Caco-2 (cell line): ENCODE results near the gene IGIP. TPM values are rescaled to one million over a fixed set of nuclear protein-coding genes. Genes with fewer than 3 reads are reported as not detected.

Experiments used
- BruUV-seq: library from RNA; stranded (reverse); fragments of 400-500 nt; replicated peaks from 2 replicates; lab custom pipeline; 2021; lab: Mats Ljungman, UMichigan
- CTCF ChIA-PET: fragments of 300-600 bp; sonication (Branson Sonifier 250); formaldehyde crosslinking; loops from one replicate; lab custom pipeline; 2022; ENCODE audit warnings: antibody characterized with exemption; lab: Charles Lee
- POLR2A ChIA-PET: fragments of 300-600 bp; sonication (Branson Sonifier 250); formaldehyde crosslinking; loops from one replicate; lab custom pipeline; 2022; ENCODE audit warnings: antibody characterized with exemption; lab: Charles Lee
- DNase-seq, 2 experiments: peaks; one replicate each; pipeline versions ENCODE4 v3.0.0 to v3.0.0-alpha.2; 2020 to 2022
- H3K27me3 ChIP-seq: replicated peaks from 2 replicates; pipeline ENCODE4 v1.6.0; 2011; ENCODE audit warnings: low read length; ENCODE audit not compliant: control insufficient read depth, insufficient read depth
- H3K36me3 ChIP-seq: 2 replicates; pipeline ENCODE4 v1.5.1; 2011; ENCODE audit warnings: low read length; ENCODE audit not compliant: control insufficient read depth, insufficient read depth
- H3K4me1 ChIP-seq: fragments of 250-450 bp; sonication (Bioruptor Pico); 2 replicates; pipeline ENCODE4 v1.5.1; 2020; ENCODE audit warnings: mild to moderate bottlenecking
- H3K4me3 ChIP-seq: 2 replicates; pipeline ENCODE4 v1.5.1; 2011; ENCODE audit warnings: low read depth, mild to moderate bottlenecking, control low read depth, low read length
- H3K9me3 ChIP-seq: fragments of 250-450 bp; sonication (Bioruptor Pico); 2 replicates; pipeline ENCODE4 v1.5.1; 2020; ENCODE audit warnings: mild to moderate bottlenecking, moderate library complexity
- H3K27ac Mint-ChIP-seq: one replicate; pipeline ENCODE4 v1.8.0; 2022; ENCODE audit warnings: mixed read lengths; ENCODE audit not compliant: unreplicated experiment
- H3K27me3 Mint-ChIP-seq: one replicate; pipeline ENCODE4 v1.8.0; 2022; ENCODE audit warnings: mixed read lengths; ENCODE audit not compliant: insufficient read depth, unreplicated experiment
- H3K36me3 Mint-ChIP-seq: one replicate; pipeline ENCODE4 v1.8.0; 2022; ENCODE audit warnings: mild to moderate bottlenecking, mixed read lengths; ENCODE audit not compliant: insufficient read depth, unreplicated experiment
- H3K4me1 Mint-ChIP-seq: one replicate; pipeline ENCODE4 v1.8.0; 2022; ENCODE audit warnings: low read depth, mixed read lengths; ENCODE audit not compliant: unreplicated experiment
- H3K4me3 Mint-ChIP-seq: one replicate; pipeline ENCODE4 v1.8.0; 2022; ENCODE audit warnings: mild to moderate bottlenecking, moderate library complexity, mixed read lengths; ENCODE audit not compliant: unreplicated experiment
- H3K9me3 Mint-ChIP-seq: one replicate; pipeline ENCODE4 v1.8.0; 2022; ENCODE audit warnings: mixed read lengths; ENCODE audit not compliant: unreplicated experiment
- intact Hi-C: fragments of 100-400 bp; cut with micrococcal nuclease; formaldehyde crosslinking; loops from one replicate; pipeline ENCODE4 v1.10.0; 2022; ENCODE audit not compliant: unreplicated experiment
- total RNA-seq: library from RNA; stranded (reverse); gene quantifications from 2 replicates; pipeline ENCODE4 v1.2.3, GENCODE V29; 2022
- TF ChIP-seq, protein P1 (sequence below), 2 experiments: fragments of 200-600 bp in 1 of 2; IDR thresholded peaks; 1 replicate in 1 of 2; 2 replicates in 1 of 2; pipeline versions ENCODE4 v1.5.1 to v1.8.0; 2011 to 2022; ENCODE audit warnings: antibody characterized with exemption in 1 of 2, control low read depth in 1 of 2, inconsistent platforms in 1 of 2, low read depth in 1 of 2, low read length in 1 of 2, mild to moderate bottlenecking in 1 of 2, moderate library complexity in 1 of 2; ENCODE audit not compliant: insufficient read depth in 1 of 2, severe bottlenecking in 1 of 2, unreplicated experiment in 1 of 2

IGIP gene
- total RNA-seq, 1 experiment from 2014 or later = 3.7 TPM

GRCh38 chr5:140090251-140090650, 35.5 kb upstream of the IGIP start:
- intact Hi-C loops = no loop called here
- TF ChIP-seq, protein P1, sequence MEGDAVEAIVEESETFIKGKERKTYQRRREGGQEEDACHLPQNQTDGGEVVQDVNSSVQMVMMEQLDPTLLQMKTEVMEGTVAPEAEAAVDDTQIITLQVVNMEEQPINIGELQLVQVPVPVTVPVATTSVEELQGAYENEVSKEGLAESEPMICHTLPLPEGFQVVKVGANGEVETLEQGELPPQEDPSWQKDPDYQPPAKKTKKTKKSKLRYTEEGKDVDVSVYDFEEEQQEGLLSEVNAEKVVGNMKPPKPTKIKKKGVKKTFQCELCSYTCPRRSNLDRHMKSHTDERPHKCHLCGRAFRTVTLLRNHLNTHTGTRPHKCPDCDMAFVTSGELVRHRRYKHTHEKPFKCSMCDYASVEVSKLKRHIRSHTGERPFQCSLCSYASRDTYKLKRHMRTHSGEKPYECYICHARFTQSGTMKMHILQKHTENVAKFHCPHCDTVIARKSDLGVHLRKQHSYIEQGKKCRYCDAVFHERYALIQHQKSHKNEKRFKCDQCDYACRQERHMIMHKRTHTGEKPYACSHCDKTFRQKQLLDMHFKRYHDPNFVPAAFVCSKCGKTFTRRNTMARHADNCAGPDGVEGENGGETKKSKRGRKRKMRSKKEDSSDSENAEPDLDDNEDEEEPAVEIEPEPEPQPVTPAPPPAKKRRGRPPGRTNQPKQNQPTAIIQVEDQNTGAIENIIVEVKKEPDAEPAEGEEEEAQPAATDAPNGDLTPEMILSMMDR (IDR thresholded peaks at IDR 0.05; ENCODE audit: insufficient read depth in 1 of 2, low read depth in 1 of 2, low read length in 1 of 2, severe bottlenecking in 1 of 2, unreplicated experiment in 1 of 2) = no peak
- ChIA-PET CTCF (no interaction called here), POLR2A (no interaction called here)
- BruUV-seq = no TSS peak
- DNase-seq = no peak
- Mint-ChIP-seq H3K4me3 (no peak overlapping the region), H3K4me1 (no peaks in the 10 kb centered on the region), H3K36me3 (no peaks in the 10 kb centered on the region), H3K27me3 (peaks cover 5% of the 10 kb centered on the region), H3K27ac (no peak overlapping the region), H3K9me3 (peaks cover 22% of the 10 kb centered on the region)
- Histone ChIP-seq H3K27me3 (0 out of 2 replicates have a peak, but pooled peaks cover 1% of the 10 kb centered on the region), H3K4me1 (0 out of 2 replicates have a peak, but pooled peaks cover 6% of the 10 kb centered on the region), H3K36me3 (no peaks in the 10 kb centered on the region), H3K9me3 (peaks cover 15% of the 10 kb centered on the region), H3K4me3 (no peak overlapping the region)

- intact Hi-C loops = no loop called here
- Histone ChIP-seq H3K36me3 (no peaks in the 10 kb centered on the region), H3K4me1 (no peaks in the 10 kb centered on the region), H3K27me3 (0 out of 2 replicates have a peak, but pooled peaks cover 1% of the 10 kb centered on the region), H3K9me3 (peaks cover 15% of the 10 kb centered on the region), H3K4me3 (no peak overlapping the region)
- Mint-ChIP-seq H3K36me3 (no peaks in the 10 kb centered on the region), H3K4me1 (no peaks in the 10 kb centered on the region), H3K4me3 (no peak overlapping the region), H3K9me3 (peaks cover 22% of the 10 kb centered on the region), H3K27ac (no peak overlapping the region), H3K27me3 (peaks cover 5% of the 10 kb centered on the region)
- POLR2A ChIA-PET = no interaction called here
- TF ChIP-seq, protein P1 (IDR thresholded peaks at IDR 0.05; ENCODE audit: insufficient read depth in 1 of 2, low read depth in 1 of 2, low read length in 1 of 2, severe bottlenecking in 1 of 2, unreplicated experiment in 1 of 2) = no peak
- BruUV-seq = no TSS peak
- no peak for DNase-seq
- CTCF ChIA-PET = no interaction called here
These were observed 32.6 kb upstream of the IGIP start for GRCh38 chr5:140093179-140093578.

DNA sequence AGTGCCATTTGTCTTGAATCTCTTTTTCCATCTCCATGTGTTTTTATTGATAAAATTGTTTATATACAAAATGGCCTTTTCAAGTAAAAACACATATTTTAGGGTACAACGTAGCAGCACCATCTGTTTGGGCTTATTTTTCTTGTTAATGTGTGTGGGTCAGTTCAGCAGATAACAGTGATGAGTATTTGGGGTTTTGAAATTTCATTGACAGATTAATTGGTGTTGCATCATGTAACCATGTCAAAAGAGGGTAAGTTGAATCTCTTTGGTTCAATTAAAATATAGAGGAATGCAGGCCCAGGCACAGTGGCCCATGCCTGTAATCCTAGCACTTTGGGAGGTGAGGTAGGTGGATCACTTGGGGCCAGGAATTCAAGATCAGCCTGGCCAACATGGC, 31.9 kb upstream of the IGIP start:
- POLR2A ChIA-PET = no interaction called here
- Mint-ChIP-seq H3K9me3 (peaks cover 22% of the 10 kb centered on the region), H3K4me3 (no peak overlapping the region), H3K27ac (no peak overlapping the region), H3K4me1 (no peaks in the 10 kb centered on the region), H3K27me3 (peaks cover 5% of the 10 kb centered on the region), H3K36me3 (no peaks in the 10 kb centered on the region)
- Histone ChIP-seq H3K36me3 (no peaks in the 10 kb centered on the region), H3K27me3 (0 out of 2 replicates have a peak, but pooled peaks cover 1% of the 10 kb centered on the region), H3K4me1 (no peaks in the 10 kb centered on the region), H3K9me3 (peaks cover 15% of the 10 kb centered on the region), H3K4me3 (no peak overlapping the region)
- TF ChIP-seq, protein P1 (IDR thresholded peaks at IDR 0.05; ENCODE audit: insufficient read depth in 1 of 2, low read depth in 1 of 2, low read length in 1 of 2, severe bottlenecking in 1 of 2, unreplicated experiment in 1 of 2) = no peak
- BruUV-seq = no TSS peak
- intact Hi-C loops = no loop called here
- no peak for DNase-seq
- CTCF ChIA-PET = no interaction called here
